Measurements from ENCODE around the gene TIGD6. TPM values are rescaled to one million over a fixed set of nuclear protein-coding genes. Genes with fewer than 3 reads are reported as not detected.

Gene TIGD6
- total RNA-seq, 4 donors from 2014 or later: 0.20 to 2.5 (median 1.6) TPM

DNA sequence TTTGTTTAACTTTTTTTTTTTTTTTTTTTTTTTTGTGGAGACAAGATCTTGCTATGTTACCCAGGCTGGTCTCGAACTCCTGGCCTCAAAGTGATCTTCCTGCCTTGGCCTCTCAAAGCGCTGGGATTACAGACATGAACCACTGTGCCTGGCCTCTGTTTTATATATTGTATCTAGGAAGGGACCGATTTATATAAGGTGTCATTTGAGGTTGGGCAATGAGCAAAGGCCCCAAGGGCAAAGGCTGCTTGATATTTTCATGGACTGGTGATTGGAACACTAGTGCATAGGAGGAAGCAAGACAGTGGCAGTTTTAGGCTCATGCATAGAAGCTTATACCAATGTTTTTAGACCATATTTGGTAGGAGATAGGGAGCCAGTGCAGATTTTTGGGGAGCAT lies 36.7 kb downstream of the TIGD6 start:
- no peak for TF ChIP-seq EP300 (IDR thresholded peaks at IDR 0.05; ENCODE audit: low read depth)
- peak in 1 of 3 donors; percentile 65 for TF ChIP-seq POLR2AphosphoS5 (IDR thresholded peaks at IDR 0.05)
- TF ChIP-seq POLR2A (IDR thresholded peaks at IDR 0.05): peak; percentile 28
- TF ChIP-seq, protein P1, sequence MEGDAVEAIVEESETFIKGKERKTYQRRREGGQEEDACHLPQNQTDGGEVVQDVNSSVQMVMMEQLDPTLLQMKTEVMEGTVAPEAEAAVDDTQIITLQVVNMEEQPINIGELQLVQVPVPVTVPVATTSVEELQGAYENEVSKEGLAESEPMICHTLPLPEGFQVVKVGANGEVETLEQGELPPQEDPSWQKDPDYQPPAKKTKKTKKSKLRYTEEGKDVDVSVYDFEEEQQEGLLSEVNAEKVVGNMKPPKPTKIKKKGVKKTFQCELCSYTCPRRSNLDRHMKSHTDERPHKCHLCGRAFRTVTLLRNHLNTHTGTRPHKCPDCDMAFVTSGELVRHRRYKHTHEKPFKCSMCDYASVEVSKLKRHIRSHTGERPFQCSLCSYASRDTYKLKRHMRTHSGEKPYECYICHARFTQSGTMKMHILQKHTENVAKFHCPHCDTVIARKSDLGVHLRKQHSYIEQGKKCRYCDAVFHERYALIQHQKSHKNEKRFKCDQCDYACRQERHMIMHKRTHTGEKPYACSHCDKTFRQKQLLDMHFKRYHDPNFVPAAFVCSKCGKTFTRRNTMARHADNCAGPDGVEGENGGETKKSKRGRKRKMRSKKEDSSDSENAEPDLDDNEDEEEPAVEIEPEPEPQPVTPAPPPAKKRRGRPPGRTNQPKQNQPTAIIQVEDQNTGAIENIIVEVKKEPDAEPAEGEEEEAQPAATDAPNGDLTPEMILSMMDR (IDR thresholded peaks at IDR 0.05): no peak
- intact Hi-C loops (cut with DNase I; ENCODE audit: low total_unique reads): no loop called here
- H3K9me3 ChIP-seq: no peaks in the 10 kb centered on the region
- WGBS, 2 donors (ENCODE audit: low coverage in 1 of 2): 85% methylated on average over 3 of the region's 3 CpGs; no CpG with 5 or more reads in 1 of the 2 donors
- H3K27ac ChIP-seq: peak overlapping the region; percentile 6 to 94 (median 32)
- peak; percentile 48 for DNase-seq
- no peaks in the 10 kb centered on the region for H3K27me3 ChIP-seq
- in situ Hi-C loops (cut with MboI; ENCODE audit: low pct_ligation_motif_present in 1 of 4, low pct_unique_long_range_greater_than_20kb in 1 of 4, low sequenced_read_pairs in 3 of 4): loop anchor here in 2 of 4 donors (10.0 to 25.0 kb wide), 2 partner anchors 101 to 109 kb away; no protein-coding TSS in a partner anchor
- H3K4me3 ChIP-seq: peak overlapping the region in 2 of 4 donors; percentile 1 to 78
- H3K36me3 ChIP-seq: no peaks in the 10 kb centered on the region
- H3K4me1 ChIP-seq: peaks cover 0 to 45% (median 26%) of the 10 kb centered on the region in 4 donors

DNA sequence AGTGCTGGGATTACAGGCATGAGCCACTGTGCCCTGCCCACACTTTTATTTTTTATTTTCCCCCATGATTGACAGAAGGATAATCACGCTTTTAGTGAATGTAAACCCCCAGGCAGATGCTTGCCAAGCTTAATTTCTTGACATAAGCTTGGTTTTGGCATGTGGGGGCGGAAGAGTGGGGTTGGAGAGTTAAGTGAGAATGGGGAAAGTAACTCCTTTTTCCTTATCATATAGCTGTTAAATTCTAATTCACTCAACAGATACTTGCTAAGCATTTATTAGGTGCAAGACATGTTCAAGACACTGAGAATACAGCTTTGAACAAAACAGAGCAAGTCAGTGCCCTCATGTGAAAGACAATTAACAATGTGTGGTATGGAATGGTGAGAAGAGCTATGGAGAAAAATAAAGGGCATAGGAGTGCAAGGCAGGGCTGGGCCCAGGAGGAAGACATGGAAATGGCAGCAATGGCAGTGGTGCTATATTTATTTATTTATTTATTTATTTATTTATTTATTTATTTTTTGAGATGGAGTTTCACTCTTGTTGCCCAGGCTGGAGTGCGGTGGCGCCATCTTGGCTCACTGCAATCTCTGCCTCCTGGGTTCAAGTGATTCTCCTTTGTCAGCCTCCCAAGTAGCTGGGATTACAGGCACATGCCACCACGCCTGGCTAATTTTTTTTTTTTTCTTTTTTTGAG lies 37.7 kb downstream of the TIGD6 start:
- Histone ChIP-seq H3K4me1 (peaks cover 0 to 47% (median 24%) of the 10 kb centered on the region in 4 donors), H3K27me3 (no peaks in the 10 kb centered on the region), H3K4me3 (peak overlapping the region in 2 of 4 donors; percentile 50 to 78), H3K36me3 (no peaks in the 10 kb centered on the region), H3K9me3 (no peaks in the 10 kb centered on the region), H3K27ac (peak overlapping the region; percentile 5 to 95 (median 94))
- in situ Hi-C loops (cut with MboI; ENCODE audit: low pct_ligation_motif_present in 1 of 4, low pct_unique_long_range_greater_than_20kb in 1 of 4, low sequenced_read_pairs in 3 of 4) (loop anchor here in 2 of 4 donors (10.0 to 25.0 kb wide), 2 partner anchors 100 to 108 kb away; no protein-coding TSS in a partner anchor), intact Hi-C loops (cut with DNase I; ENCODE audit: low total_unique reads) (no loop called here)
- DNase-seq: no peak
- WGBS, 2 donors (ENCODE audit: low coverage in 1 of 2): 91 to 100% methylated on average over 3 to 5 of the region's 5 CpGs
- TF ChIP-seq POLR2AphosphoS5 (IDR thresholded peaks at IDR 0.05) (no peak), EP300 (IDR thresholded peaks at IDR 0.05; ENCODE audit: low read depth) (no peak), POLR2A (IDR thresholded peaks at IDR 0.05) (no peak)
- TF ChIP-seq, protein P1 (IDR thresholded peaks at IDR 0.05): no peak

DNA sequence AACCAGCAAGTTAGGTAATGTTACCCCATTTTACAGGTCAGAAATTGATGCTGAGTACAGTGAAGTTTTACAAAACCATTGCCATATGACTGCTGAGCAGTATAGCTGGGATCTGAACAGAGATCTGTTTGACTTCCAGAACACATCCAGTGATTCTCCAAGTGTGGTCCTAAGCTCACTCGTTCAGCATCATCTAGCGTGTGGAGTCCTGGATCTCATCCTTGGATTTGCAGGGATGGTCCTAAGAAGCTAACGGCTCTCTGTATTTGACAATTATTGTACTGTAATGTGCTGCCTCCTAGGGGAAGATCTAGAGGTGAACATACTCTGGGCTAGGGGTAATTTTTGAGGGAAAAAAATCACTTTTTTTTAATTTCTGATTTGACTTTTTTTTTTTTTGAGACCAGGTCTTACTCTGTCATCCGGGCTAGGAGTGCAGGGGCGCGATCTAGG lies 38.5 kb downstream of the TIGD6 start:
- H3K4me3 ChIP-seq: peak overlapping the region in 3 of 4 donors; percentile 50 to 92 (median 78)
- H3K36me3 ChIP-seq: no peaks in the 10 kb centered on the region
- no peak for TF ChIP-seq POLR2A (IDR thresholded peaks at IDR 0.05)
- TF ChIP-seq, protein P1 (IDR thresholded peaks at IDR 0.05): peak; percentile 27 to 57 (median 44)
- TF ChIP-seq POLR2AphosphoS5 (IDR thresholded peaks at IDR 0.05): peak in 1 of 3 donors; percentile 35
- TF ChIP-seq EP300 (IDR thresholded peaks at IDR 0.05; ENCODE audit: low read depth): no peak
- no peaks in the 10 kb centered on the region for H3K9me3 ChIP-seq
- intact Hi-C loops (cut with DNase I; ENCODE audit: low total_unique reads): no loop called here
- in situ Hi-C loops (cut with MboI; ENCODE audit: low pct_ligation_motif_present in 1 of 4, low pct_unique_long_range_greater_than_20kb in 1 of 4, low sequenced_read_pairs in 3 of 4): loop anchor here in 2 of 4 donors (10.0 to 25.0 kb wide), 2 partner anchors 100 to 107 kb away; no protein-coding TSS in a partner anchor
- H3K27ac ChIP-seq: peak overlapping the region; percentile 90 to 95 (median 94)
- DNase-seq: no peak
- no peaks in the 10 kb centered on the region for H3K27me3 ChIP-seq
- peaks cover 0 to 46% (median 21%) of the 10 kb centered on the region in 4 donors for H3K4me1 ChIP-seq
- WGBS, 2 donors (ENCODE audit: low coverage in 1 of 2): 38 to 63% methylated on average over 6 of the region's 6 CpGs

DNA sequence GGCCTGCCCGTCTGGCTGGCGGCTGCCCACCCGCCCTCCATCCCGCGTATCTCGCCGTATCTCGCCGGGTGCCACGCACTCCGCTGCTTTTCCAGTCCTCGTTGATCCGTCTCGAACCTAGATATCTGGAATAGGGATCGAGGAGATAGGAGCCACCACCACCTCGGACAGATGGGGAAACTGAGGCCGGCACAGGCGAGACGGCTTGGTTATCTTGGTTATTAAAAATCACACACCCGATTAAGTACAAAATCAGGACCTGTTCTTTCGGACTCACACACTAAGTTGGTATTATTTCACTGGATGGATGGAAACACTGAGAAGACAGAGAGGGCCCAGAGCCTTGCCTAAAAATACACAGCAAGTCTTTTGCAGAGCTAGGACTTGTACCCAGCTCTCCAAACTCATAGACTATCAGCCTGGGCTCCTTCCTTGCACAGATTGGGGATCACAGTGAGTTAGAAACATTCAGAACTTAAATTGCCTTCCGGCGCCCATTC lies 39.2 kb downstream of the TIGD6 start:
- Histone ChIP-seq H3K36me3 (no peaks in the 10 kb centered on the region), H3K9me3 (no peaks in the 10 kb centered on the region), H3K4me3 (peak overlapping the region; percentile 42 to 92 (median 64)), H3K27me3 (no peaks in the 10 kb centered on the region), H3K27ac (peak overlapping the region; percentile 90 to 95 (median 94)), H3K4me1 (peaks cover 0 to 45% (median 21%) of the 10 kb centered on the region in 4 donors)
- no peak for DNase-seq
- intact Hi-C loops (cut with DNase I; ENCODE audit: low total_unique reads): no loop called here
- in situ Hi-C loops (cut with MboI; ENCODE audit: low pct_ligation_motif_present in 1 of 4, low pct_unique_long_range_greater_than_20kb in 1 of 4, low sequenced_read_pairs in 3 of 4): loop anchor here in 2 of 4 donors (10.0 to 25.0 kb wide), 2 partner anchors 99 to 106 kb away; no protein-coding TSS in a partner anchor
- 17 to 44% methylated on average over 3 to 23 of the region's 23 CpGs for WGBS, 2 donors (ENCODE audit: low coverage in 1 of 2)
- TF ChIP-seq POLR2A (IDR thresholded peaks at IDR 0.05) (no peak), EP300 (IDR thresholded peaks at IDR 0.05; ENCODE audit: low read depth) (no peak), POLR2AphosphoS5 (IDR thresholded peaks at IDR 0.05) (no peak)
- TF ChIP-seq, protein P1 (IDR thresholded peaks at IDR 0.05): no peak

All from transverse colon (tissue), 4 donors.